ENCODE data around the gene PHF10.

- no peak for TF ChIP-seq CTCF (IDR thresholded peaks at IDR 0.05)
- TF ChIP-seq POLR2A (IDR thresholded peaks at IDR 0.05): no peak
Measured at GRCh38 chr6:169702840-169703246, 21.5 kb downstream of the PHF10 start.
